H1 (cell line): ENCODE results near the gene PITPNB.

Experiments used
- EP300 ChIP-seq, 2 experiments: IDR thresholded peaks; 1 replicate in 1 of 2; 2 replicates in 1 of 2; pipeline ENCODE4 v1.6.1; 2011 to 2012; ENCODE audit warnings: low read depth in 2 of 2, low read length in 2 of 2, mild to moderate bottlenecking in 2 of 2, borderline replicate concordance in 1 of 2, inconsistent platforms in 1 of 2, moderate library complexity in 1 of 2
- EZH2 ChIP-seq: fragments of 200-600 bp; sonication (generic); IDR thresholded peaks from 2 replicates; pipeline ENCODE4 v1.7.1; 2012; ENCODE audit warnings: low read depth, mild to moderate bottlenecking, moderate library complexity, low read length, inconsistent platforms; ENCODE audit not compliant: severe bottlenecking
- FOSL1 ChIP-seq: IDR thresholded peaks from 2 replicates; pipeline ENCODE4 v1.6.1; 2011; ENCODE audit warnings: mild to moderate bottlenecking, low read depth, low read length, moderate library complexity; ENCODE audit not compliant: insufficient read depth
- JUND ChIP-seq: IDR thresholded peaks from 2 replicates; pipeline ENCODE4 v1.6.1; 2011; ENCODE audit warnings: mild to moderate bottlenecking, improper control_type of control experiment, low read length
- POU5F1 ChIP-seq: IDR thresholded peaks from 2 replicates; pipeline ENCODE4 v1.6.1; 2011; ENCODE audit warnings: low read depth, mild to moderate bottlenecking, low read length, moderate library complexity
- RXRA ChIP-seq: IDR thresholded peaks from 2 replicates; pipeline ENCODE4 v1.6.1; 2011; ENCODE audit warnings: low read depth, mild to moderate bottlenecking, low read length, moderate library complexity; ENCODE audit not compliant: insufficient read depth
- YY1 ChIP-seq: IDR thresholded peaks from 2 replicates; pipeline ENCODE4 v1.6.1; 2011; ENCODE audit warnings: low read depth, mild to moderate bottlenecking, low read length
- TF ChIP-seq, protein P1 (sequence below), 3 experiments: IDR thresholded peaks; 1 replicate in 2 of 3; 2 replicates in 1 of 3; pipeline versions ENCODE4 v1.5.1 to v1.6.1; 2011; ENCODE audit warnings: low read length in 3 of 3, mild to moderate bottlenecking in 3 of 3, inconsistent platforms in 2 of 3, low read depth in 1 of 3, moderate library complexity in 1 of 3; ENCODE audit not compliant: insufficient read depth in 1 of 3; ENCODE audit errors: control extremely low read depth in 1 of 3
- TF ChIP-seq, protein P2 (sequence below): IDR thresholded peaks from 2 replicates; pipeline ENCODE4 v1.6.1; 2012; ENCODE audit warnings: inconsistent platforms
- TF ChIP-seq, protein P3 (sequence below): IDR thresholded peaks from 2 replicates; pipeline ENCODE4 v1.6.1; 2012; ENCODE audit warnings: inconsistent platforms
- TF ChIP-seq, protein P4 (sequence below): IDR thresholded peaks from 2 replicates; pipeline ENCODE4 v1.6.1; 2012; ENCODE audit warnings: low read length, inconsistent platforms
- TF ChIP-seq, protein P5 (sequence below): IDR thresholded peaks from 2 replicates; pipeline ENCODE4 v1.6.1; 2011; ENCODE audit warnings: low read length, improper control_type of control experiment

DNA sequence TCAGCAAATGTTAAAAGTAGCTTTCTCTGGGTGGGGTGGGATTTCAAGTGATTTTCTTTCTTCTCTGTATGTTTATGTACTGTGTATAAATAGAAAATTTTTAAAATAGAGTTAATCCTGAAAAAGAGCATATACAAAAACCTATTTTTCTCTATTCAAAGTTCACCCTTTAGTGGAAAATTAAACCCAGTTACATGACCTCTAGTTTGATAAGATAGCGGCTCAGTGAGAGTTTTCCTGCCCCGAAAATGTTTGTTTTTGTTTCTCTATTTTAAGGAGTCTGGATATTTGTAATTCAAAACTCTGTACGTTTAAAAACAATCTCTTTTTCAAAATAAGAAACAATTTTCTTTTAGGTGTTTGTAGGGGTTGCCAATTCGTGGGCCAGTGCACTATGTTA, 42.1 kb upstream of the PITPNB start:
- TF ChIP-seq JUND: no peak
- TF ChIP-seq, protein P1, sequence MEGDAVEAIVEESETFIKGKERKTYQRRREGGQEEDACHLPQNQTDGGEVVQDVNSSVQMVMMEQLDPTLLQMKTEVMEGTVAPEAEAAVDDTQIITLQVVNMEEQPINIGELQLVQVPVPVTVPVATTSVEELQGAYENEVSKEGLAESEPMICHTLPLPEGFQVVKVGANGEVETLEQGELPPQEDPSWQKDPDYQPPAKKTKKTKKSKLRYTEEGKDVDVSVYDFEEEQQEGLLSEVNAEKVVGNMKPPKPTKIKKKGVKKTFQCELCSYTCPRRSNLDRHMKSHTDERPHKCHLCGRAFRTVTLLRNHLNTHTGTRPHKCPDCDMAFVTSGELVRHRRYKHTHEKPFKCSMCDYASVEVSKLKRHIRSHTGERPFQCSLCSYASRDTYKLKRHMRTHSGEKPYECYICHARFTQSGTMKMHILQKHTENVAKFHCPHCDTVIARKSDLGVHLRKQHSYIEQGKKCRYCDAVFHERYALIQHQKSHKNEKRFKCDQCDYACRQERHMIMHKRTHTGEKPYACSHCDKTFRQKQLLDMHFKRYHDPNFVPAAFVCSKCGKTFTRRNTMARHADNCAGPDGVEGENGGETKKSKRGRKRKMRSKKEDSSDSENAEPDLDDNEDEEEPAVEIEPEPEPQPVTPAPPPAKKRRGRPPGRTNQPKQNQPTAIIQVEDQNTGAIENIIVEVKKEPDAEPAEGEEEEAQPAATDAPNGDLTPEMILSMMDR (IDR thresholded peaks at IDR 0.05; ENCODE audit: control extremely low read depth in 1 of 3, insufficient read depth in 1 of 3, low read depth in 1 of 3, low read length in 3 of 3): no peak
- TF ChIP-seq EP300 (IDR thresholded peaks at IDR 0.05; ENCODE audit: borderline replicate concordance in 1 of 2, low read depth in 2 of 2, low read length in 2 of 2): no peak
- TF ChIP-seq, protein P2, sequence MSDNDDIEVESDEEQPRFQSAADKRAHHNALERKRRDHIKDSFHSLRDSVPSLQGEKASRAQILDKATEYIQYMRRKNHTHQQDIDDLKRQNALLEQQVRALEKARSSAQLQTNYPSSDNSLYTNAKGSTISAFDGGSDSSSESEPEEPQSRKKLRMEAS: no peak
- no peak for TF ChIP-seq YY1
- TF ChIP-seq RXRA: no peak
- TF ChIP-seq, protein P3, sequence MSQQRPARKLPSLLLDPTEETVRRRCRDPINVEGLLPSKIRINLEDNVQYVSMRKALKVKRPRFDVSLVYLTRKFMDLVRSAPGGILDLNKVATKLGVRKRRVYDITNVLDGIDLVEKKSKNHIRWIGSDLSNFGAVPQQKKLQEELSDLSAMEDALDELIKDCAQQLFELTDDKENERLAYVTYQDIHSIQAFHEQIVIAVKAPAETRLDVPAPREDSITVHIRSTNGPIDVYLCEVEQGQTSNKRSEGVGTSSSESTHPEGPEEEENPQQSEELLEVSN: no peak
- no peak for TF ChIP-seq POU5F1
- TF ChIP-seq, protein P4, sequence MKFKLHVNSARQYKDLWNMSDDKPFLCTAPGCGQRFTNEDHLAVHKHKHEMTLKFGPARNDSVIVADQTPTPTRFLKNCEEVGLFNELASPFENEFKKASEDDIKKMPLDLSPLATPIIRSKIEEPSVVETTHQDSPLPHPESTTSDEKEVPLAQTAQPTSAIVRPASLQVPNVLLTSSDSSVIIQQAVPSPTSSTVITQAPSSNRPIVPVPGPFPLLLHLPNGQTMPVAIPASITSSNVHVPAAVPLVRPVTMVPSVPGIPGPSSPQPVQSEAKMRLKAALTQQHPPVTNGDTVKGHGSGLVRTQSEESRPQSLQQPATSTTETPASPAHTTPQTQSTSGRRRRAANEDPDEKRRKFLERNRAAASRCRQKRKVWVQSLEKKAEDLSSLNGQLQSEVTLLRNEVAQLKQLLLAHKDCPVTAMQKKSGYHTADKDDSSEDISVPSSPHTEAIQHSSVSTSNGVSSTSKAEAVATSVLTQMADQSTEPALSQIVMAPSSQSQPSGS: no peak
- no peak for TF ChIP-seq FOSL1
- no peak for TF ChIP-seq EZH2
- TF ChIP-seq, protein P5, sequence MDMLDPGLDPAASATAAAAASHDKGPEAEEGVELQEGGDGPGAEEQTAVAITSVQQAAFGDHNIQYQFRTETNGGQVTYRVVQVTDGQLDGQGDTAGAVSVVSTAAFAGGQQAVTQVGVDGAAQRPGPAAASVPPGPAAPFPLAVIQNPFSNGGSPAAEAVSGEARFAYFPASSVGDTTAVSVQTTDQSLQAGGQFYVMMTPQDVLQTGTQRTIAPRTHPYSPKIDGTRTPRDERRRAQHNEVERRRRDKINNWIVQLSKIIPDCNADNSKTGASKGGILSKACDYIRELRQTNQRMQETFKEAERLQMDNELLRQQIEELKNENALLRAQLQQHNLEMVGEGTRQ: no peak
